HG03565 (cell line): ENCODE results near the gene FGF1.
A peak's percentile ranks its signal among the peaks of the same experiment; 100 is the strongest.

Source experiments
- ATAC-seq: cut with Tn5 transposase; IDR thresholded peaks from one replicate; pipeline ENCODE4 v1.9.1; 2021; ENCODE audit warnings: mild to moderate bottlenecking, moderate library complexity; ENCODE audit not compliant: unreplicated experiment

FGF1 gene

DNA sequence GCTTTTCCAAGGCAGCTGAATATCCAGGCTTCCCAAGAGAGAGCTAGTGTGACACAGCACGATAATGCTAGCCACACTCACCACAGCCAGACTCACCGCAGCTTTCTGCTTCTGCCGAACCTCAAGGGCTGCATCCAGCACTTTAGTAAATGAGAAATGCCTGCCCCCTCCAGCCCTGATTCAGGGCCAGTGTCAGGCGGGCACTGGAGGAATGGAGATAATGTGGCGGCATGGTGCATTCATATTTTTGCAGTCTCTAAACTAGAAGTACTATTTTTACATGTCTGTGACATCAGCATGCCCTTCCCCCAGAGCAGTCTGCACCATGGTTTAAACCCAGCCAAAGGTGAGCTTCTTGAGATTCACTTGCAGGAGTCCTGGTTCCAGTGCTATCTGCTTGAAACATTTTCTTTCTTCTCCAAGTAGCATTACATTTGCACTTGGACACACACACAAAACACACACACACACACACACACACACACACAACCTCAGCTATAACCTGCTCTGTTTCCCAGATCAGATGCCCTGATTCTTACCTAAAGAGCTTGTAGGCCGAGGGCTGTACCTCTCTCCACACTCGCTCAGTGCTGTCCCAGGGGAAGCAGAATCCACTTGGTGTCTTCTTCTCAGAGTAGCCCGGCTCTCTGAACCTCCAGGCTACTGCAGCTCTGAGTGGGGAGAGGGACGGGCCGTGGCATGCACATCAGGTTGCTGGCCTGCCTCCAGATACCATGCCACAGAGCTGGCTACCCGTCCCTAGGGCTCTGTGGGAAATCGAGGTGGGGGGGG is at the start of gene FGF1:
Gene FGF1, minus strand, starts transcription at position 673 of the 792 bp plus-strand sequence. CDS start 71,963 bp downstream, outside the sequence.
- no peak for ATAC-seq

DNA sequence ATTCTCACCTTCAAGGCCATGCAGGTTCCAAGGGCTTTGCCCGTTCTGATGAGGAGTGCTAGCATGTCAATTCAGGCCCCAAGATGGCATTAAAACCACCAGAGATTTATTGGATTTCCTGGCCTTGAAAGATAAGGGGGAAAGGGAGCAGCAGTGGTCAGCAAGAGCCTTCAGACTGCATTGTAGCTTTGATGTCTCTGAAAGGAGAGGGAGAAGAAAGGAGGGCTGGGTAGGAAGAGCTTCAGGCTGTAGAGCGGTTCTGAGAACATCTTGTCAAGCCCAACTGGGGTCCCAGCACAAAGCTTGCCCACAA is 41.8 kb upstream of the FGF1 start:
- ATAC-seq, result no peak

DNA sequence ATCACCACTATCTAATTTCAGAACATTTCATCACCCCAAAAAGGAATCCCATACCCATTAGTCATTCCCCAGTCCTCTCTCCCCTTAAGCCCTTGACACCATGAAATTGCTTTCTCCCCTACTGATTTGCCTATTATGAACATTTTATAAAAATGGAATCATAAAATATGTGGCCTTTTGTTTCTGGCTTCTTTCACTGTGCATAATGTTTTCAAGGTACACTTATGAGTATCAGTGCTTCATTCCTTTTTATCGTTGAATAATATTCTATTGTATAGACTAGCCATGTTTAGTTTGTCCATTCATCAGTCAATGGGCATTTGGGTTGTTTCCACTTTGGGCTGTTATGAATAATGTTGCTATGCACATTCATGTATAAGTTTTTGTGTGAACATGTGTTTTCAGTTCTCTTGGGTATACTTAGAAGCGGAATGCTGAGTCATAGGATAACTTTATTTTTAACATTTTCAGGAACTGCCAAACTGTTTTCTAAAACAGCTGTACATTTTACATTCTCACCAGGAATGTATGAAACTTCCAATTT is 40.4 kb upstream of the FGF1 start:
- ATAC-seq, result peak; percentile 64

DNA sequence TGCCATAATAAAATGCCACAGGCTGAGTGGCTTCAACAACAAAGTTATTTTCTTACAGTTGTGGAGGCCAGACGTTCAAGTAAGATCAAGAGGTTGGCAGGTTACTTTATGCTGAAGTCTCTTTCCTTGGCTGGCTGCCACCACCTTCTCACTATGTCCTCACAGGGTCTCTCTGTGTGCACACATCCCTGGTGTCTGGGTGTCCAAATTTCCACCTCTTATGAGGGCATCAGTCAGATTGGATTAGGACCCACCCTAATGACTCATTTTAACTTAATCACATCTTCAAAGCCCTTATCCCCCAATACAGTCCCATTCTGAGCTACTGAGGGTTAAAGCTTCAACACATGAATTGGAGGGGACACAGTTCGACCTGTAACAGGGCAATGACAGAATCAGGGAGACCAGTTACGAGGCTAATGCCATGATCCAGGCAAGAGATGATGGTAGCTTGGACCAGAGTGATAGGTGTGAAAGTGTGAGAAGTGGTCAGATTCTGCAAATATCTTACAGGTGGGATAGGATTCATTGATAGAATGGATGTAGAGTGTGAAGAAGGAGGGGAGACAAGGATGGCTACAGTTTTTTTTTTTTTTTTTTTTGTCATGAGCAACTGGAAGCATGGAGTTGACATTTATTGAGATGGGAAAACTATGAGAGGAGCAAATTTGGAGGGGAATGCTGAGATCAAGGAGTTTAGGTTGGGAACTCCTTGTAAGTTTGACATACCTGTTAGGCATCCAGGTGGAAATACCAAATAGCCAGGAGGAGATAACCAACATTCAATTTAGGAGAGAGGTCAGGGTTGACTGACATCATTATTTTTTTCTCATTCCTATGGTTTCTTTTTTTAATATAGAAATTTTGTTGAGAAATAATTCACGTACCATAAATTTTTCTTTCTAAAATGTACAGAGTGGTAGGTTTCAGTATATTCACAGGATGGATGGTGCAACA is 39.6 kb upstream of the FGF1 start:
- ATAC-seq, result no peak

DNA sequence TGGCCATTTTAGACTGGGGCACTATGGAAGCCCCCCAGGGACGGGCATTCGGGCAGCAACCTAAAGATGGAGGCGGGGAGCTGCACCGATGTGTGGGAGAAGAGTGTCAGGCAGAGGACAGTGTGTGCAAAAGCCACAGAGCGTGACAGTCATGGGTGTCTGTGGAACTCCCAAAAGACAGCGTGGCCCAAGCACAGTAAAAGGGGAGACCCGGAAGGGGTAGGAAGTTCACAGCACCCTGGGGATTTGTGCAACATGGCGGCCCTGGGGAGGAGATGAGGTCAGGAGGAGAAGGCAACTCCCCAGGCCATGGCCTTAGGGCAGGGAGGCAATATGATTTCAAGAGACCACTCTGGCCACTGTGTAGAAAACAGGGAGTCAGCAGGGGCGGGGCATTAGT is 38.9 kb upstream of the FGF1 start:
- ATAC-seq, result no peak

DNA sequence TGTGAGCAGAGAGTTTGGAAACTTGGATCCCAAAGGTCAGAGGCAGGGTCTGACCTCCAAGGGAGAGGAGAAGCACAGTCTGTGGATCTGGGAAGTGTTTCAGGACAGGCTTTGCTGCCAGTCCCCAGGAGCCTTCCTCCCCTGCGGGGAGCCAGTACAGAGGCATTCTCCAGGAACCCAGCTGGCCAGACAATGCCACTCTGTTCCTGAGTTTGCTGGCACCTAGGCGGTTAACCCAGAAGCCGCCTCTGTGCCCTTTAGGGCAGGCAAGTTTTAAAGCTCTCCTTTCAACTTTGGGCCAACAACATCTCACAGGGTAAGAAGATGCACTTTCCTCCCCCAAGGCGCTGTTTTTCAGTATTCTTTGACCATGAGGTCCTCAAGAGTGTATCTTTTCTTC is 37.0 kb upstream of the FGF1 start:
- no peak for ATAC-seq

DNA sequence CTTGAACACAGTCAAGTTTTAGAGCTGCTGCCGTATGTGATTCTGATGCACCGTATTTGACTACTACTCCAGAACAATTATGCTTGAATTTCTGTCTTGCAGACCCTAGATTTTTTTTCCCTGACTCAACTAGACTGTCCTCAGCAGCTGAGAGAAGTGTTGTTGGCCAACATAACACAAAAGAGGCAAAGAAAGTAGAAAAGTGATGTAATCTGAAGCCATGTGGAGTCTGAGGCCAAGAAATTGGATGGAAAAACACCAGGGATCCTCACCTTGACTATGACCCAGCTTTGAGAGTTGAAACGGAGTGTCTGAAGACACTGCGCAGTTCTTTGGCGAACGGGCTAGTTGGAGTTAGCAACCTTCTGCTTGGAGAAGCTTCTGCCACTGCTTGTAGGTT is 36.3 kb upstream of the FGF1 start:
- no peak for ATAC-seq

DNA sequence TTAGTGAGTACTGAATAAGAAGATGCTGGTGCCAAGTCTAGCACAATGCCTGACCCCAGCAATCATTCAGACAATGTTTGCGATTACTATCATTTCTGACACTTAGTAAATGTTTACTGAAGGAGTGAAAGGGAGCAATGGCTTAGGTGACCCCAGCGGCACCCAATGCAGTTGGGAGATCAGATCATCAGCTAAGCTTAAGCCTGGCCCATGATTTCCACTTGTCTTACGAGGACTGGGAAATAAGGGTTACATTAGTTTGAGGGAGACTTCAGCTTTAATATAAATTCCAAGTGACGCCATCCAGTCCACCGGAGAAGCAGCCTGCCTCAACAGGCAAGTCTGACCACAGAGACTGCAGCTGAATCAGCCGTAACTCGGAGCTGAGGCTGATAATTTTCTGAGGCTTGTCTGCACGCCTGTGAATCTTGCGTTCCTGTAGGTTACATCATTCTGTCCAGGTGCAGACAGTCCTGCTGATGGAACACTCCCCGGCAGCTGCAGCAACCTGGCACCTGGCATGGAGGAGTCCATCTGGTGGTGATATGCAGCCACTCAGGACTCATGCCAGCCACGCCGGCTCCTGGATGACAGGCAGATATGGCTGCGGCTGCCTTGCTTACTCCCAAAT is 34.9 kb upstream of the FGF1 start:
- ATAC-seq, result no peak

DNA sequence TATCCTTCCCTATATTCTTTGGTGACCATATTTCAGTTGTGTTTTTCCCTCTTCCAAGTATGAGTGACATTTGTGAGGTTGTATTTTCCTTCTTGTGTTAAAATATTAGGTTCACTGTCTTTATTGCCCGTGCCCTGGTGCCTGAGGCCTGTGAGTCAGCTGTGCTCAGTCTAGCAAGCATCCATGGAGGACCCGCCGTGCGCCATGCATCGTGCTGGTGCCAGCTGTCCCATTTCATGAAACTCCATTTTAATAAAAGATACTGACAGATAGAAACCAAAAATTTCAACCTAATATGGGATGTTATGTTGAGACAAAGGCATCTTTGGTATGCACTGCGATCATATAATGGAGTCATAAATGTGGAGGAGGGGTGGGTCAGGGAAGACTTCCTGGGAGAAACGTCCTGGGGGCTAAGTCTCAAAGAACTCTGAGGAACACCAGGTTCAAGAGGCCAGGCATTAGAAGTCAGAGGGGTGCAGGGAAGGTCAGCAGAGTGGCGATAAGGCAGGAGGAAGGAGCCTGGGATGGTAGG is 34.0 kb upstream of the FGF1 start:
- no peak for ATAC-seq

DNA sequence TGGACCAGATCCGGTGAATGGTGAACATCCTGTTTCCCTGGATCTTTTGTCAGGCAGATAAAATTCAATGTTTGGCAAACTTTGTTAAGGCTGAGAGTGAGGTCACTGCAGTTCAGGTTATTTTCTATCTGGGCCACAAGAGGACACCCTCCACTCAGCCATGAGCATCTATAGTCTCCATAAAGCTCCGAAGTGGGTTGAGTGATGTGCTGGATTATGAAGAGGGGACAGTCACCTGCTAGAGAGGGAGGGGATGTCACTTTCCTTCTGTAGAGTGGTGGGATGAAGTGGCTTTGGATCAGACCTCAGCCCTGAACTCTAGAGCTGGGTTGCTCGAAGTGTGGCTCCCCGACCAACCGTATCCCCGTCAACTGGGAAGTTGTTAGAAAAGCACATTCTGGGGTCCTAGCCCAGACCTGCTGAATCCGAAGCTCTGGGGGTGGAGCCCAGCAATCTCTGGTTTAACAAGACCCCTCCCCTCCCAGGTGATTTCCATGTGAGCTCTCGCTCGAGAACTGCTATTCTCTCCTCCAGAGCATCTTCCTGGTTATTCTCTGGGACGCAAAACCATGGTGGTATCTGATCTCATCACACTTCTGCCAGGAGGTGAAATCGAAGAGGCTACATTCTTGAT is 31.8 kb upstream of the FGF1 start:
- no peak for ATAC-seq

DNA sequence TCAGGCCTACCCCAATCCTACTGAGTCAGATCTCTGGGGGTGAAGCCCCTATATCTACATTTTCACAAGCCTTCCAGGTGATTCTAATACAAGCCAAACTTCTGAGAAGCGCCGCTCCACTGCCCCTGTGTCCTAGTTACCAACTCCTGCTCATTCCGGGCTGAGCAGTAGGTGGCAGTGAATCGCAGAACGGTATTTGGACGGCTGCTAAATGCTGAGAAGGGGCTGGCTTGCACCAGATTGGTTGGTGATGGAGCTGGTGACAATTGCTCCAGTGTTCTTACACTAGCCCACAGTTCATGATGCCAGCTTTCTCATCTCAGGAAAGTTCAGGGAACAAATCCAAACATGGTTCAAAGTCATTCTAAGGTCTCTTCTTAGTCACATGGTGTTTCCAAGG is 31.1 kb upstream of the FGF1 start:
- no peak for ATAC-seq

DNA sequence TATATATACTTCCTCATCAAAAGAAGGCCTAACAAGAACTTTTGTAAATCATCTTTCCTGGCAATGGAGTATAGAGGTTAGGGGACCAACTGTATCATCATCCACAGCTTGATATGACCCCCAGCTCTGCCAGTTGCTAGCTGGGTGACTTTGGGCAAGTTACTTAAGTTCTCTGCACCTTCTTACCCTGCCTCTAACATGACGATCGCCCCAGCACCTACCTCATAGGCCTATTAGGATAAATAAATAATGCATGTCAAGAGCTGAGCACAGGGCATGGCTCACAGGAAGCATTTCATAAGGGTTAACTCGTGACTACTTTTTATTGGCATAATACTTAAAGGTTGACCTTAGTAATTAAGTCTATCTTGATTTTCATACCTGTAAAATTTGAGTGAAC is 29.4 kb upstream of the FGF1 start:
- no peak for ATAC-seq

DNA sequence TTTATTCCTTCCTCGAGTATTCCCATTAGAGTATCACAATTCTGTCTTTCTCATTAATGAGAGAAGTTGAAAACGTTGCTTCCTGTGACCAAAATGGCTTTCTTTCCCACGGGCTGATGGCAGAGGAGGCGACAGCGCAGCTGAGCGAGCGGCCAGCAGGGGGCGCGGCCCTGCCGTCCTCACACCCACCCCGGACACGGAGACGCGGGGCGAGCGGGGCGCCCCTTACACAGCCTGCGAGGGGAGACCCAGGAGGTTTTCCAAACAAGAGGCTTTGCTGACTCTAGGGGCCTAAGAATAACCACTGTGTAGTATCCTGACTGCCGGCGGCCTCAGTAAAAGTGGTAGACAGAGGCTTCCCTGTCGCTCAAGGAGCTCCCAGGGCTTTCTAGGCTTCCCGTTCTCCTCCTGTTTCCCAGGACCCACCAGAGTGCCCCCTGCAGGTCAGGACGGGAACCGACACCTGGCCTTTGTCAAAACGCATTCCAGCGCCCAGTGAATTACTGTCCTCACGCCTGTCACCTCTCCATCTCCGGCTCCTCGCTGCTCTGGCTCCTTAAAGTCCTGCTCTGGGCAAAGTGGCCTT is 27.3 kb upstream of the FGF1 start:
- ATAC-seq, result peak; percentile 98

DNA sequence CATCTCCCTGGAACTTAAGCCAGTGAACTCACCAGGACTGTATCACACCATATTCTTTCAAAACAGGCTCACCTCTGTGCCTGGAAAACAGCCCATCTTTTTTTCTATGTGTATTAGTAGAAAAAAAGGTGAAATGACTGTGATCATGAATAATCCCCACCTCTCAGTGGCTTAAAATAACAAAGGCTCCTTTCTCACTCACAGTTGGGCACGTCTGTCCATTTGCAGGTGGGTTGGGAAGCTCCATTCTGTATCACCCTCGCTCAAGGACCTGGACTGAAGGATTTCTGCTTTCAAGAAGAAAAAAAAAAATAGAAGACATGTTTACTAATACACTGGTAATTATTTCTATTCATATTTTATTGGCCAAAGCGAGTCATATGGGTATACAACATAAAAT is 17.3 kb upstream of the FGF1 start:
- ATAC-seq, result no peak

DNA sequence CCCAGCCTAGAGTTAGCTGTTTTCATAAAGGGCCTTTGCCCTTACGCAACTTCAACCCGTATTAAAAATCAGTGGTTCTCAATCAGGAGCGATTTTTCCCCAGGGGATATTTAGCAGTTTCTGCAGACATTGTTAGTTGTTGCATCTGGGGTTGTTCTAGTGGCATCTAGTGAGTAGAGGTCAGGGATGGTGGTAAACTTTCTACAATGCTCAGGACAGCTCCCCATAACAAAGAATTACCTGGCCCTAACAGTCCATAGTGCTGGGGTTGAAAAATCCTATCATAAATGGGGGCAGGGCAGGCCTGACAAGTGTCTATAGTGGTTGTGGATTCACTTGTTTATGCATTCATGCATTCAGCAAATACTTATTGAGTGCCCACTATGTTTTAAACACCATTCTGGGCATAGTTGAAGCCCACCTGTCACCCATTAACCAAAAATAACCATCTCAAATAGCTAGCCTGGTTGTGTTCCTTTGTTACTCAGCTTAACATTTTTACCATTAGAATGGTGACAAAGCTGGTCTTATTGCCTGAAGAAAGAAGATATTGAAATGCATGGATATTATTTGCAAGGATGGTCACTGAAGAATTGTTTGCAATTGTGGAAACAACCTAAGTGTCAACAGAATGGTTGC is 15.9 kb upstream of the FGF1 start:
- ATAC-seq, result no peak

DNA sequence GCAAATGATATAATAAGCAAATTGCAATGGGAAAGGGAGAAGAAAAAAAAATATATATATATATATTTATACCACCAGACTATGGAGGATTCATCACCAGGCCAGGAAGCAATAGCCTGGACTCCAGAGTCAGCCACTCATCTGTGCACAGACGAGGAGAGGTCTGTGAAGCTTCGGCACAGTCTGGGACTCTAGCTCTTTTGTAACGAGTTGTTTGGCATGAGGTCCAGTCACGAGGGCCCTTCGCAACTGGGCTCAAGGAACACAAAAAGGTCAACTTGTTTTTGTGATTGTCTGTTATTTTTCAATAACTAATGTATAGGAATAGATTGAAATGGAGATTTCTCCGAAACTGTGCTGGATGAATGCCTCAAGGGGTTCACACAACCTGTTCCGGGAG is 14.7 kb upstream of the FGF1 start:
- ATAC-seq, result no peak

DNA sequence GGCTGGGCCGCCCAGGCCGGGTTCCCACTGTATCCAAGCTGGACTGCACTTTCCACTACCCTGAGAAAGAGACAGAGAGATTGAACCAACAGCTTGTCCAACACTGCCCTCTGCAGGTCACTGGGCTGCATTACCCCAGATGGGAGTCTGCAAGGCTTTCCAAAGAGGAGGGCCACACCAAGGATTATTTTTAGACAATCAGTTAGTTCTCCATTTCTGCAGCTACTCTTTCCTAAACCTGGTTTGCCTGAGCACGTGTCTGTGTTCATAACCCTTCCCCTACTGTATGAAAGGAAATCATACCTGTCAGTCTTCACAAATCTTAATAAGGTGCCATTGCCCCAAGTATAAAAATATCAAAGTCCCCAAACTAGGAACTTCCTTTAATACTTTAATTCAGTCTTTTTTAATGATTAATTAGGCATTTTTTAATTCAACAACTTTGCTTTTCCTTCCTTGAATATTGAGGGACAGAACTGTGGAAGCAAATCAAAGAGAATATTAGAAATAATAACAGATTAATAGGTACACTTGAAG is 13.4 kb upstream of the FGF1 start:
- peak; percentile 73 for ATAC-seq

DNA sequence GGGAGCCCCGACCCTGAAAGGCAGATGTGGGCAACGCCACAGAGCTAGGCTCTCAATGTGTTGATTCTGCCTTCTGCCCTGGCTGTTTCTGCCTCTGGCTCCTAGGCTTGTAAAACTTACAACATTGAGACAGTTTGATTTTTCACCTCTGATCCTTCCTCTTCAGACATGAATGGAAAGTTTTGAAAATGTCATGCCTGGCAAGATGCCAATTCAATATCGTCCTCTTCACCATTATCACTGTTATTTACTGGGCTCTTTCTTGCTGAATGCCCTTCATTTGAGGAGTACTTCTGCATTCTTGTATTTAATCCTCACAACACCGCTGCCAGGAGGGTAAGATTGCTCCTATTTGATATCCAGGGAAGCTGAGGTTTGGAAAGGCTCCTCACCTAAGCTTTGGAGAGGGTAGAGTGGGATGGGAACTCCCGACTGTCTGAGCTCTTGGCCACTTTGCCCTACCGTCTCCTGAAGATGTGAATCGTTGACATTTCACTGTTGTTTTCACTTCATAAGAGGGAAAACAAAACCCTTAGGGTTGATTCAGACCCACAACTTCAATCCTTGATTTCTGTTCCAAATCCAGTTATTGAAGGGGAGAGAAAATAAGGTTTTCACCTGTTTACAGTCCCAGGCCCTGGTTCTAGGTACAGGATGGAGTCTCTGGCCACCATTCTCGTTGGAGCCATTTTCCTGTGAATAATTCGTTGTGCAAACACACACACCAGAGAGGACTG is 12.7 kb upstream of the FGF1 start:
- ATAC-seq, result no peak
